Endothelial cell of umbilical vein (primary cell): ENCODE data around the gene KCNC1. TPM values are rescaled to one million over a fixed set of nuclear protein-coding genes. Genes with fewer than 3 reads are reported as not detected.

Experiments used
- BruUV-seq: library from RNA; stranded (reverse); fragments of 400-500 nt; replicated peaks from 2 replicates; lab custom pipeline; 2021; lab: Mats Ljungman, UMichigan
- CTCF ChIA-PET: fragments of 300-600, 350-600 bp; sonication (Branson Sonifier 250); formaldehyde crosslinking; loops from one replicate; lab custom pipeline; 2021; ENCODE audit warnings: antibody characterized with exemption, inconsistent platforms; lab: Charles Lee
- POLR2A ChIA-PET: fragments of 300-600, 350-600 bp; sonication (Branson Sonifier 250); formaldehyde crosslinking; loops from one replicate; lab custom pipeline; 2021; ENCODE audit warnings: antibody characterized with exemption, inconsistent platforms; lab: Charles Lee
- DNase-seq: peaks from one replicate; pipeline ENCODE4 v3.0.0-alpha.2; 2011; ENCODE audit warnings: low read depth, low spot score
- FAIRE-seq: peaks from 2 replicates; lab custom pipeline; 2011; peaks lifted over from hg19 to GRCh38; lab: Jason Lieb, UNC
- H2AFZ ChIP-seq: 2 replicates; pipeline ENCODE4 v1.6.0; 2012; ENCODE audit warnings: low read depth, low read length, control low read depth, inconsistent platforms
- H3K27ac ChIP-seq: 2 replicates; pipeline ENCODE4 v1.5.1; 2011; ENCODE audit warnings: low read depth, mild to moderate bottlenecking, control low read depth, low read length, moderate library complexity; ENCODE audit not compliant: insufficient read depth
- H3K27me3 ChIP-seq, 2 experiments: 2 replicates each; pipeline versions ENCODE4 v1.6.0 to v1.6.1; 2011; ENCODE audit warnings: low read length in 2 of 2, mixed read lengths in 1 of 2; ENCODE audit not compliant: control insufficient read depth in 2 of 2, insufficient read depth in 2 of 2
- H3K36me3 ChIP-seq, 2 experiments: 2 replicates in 1 of 2; 3 replicates in 1 of 2; pipeline ENCODE4 v1.5.1; 2011; ENCODE audit warnings: low read length in 2 of 2, mild to moderate bottlenecking in 1 of 2, moderate library complexity in 1 of 2; ENCODE audit not compliant: control insufficient read depth in 2 of 2, insufficient read depth in 2 of 2; ENCODE audit errors: extremely low read depth in 1 of 2
- H3K4me1 ChIP-seq: 3 replicates; pipeline ENCODE4 v1.5.1; 2011; ENCODE audit warnings: mild to moderate bottlenecking, low read length; ENCODE audit not compliant: control insufficient read depth, insufficient read depth; ENCODE audit errors: extremely low read depth
- H3K4me2 ChIP-seq: 2 replicates; pipeline ENCODE4 v1.6.1; 2011; ENCODE audit warnings: low read length, control low read depth, mixed read lengths; ENCODE audit not compliant: insufficient read depth
- H3K4me3 ChIP-seq, 3 experiments: fragments of 200-600 bp in 1 of 3; sonication (generic), shearing (Covaris generic) in 1 of 3; replicated peaks in 1 of 3; 2 replicates each; pipeline ENCODE4 v1.5.1; 2011 to 2016; ENCODE audit warnings: control low read depth in 3 of 3, low read length in 3 of 3, mild to moderate bottlenecking in 2 of 3, inconsistent platforms in 1 of 3, low read depth in 1 of 3, moderate library complexity in 1 of 3; ENCODE audit not compliant: insufficient read depth in 1 of 3
- H3K79me2 ChIP-seq: 2 replicates; pipeline ENCODE4 v1.6.0; 2012; ENCODE audit warnings: low read length, inconsistent platforms; ENCODE audit not compliant: control insufficient read depth, insufficient read depth
- H3K9ac ChIP-seq: replicated peaks from 2 replicates; pipeline ENCODE3; 2011; ENCODE audit warnings: low read length, control low read depth; ENCODE audit not compliant: insufficient read depth; ENCODE audit errors: extremely low read depth
- H3K9me1 ChIP-seq: replicated peaks from 3 replicates; pipeline ENCODE4 v1.6.0; 2011; ENCODE audit warnings: mild to moderate bottlenecking, low read length; ENCODE audit not compliant: control insufficient read depth, insufficient read depth; ENCODE audit errors: extremely low read depth
- H3K9me3 ChIP-seq: replicated peaks from 2 replicates; pipeline ENCODE4 v1.5.1; 2012; ENCODE audit warnings: low read length, inconsistent platforms; ENCODE audit not compliant: control insufficient read depth, insufficient read depth
- H4K20me1 ChIP-seq: replicated peaks from 2 replicates; pipeline ENCODE3; 2011; ENCODE audit warnings: mild to moderate bottlenecking, low read length; ENCODE audit not compliant: control insufficient read depth, insufficient read depth; ENCODE audit errors: extremely low read depth
- EZH2 ChIP-seq: IDR thresholded peaks from 2 replicates; pipeline ENCODE4 v1.6.1; 2012; ENCODE audit warnings: borderline replicate concordance, low read depth, mild to moderate bottlenecking, moderate library complexity, low read length, inconsistent platforms; ENCODE audit not compliant: severe bottlenecking
- FOS ChIP-seq: IDR thresholded peaks from 2 replicates; pipeline ENCODE4 v1.6.1; 2011; ENCODE audit warnings: mild to moderate bottlenecking, low read length, moderate library complexity, borderline replicate concordance; ENCODE audit not compliant: insufficient read depth
- GATA2 ChIP-seq: IDR thresholded peaks from 2 replicates; pipeline ENCODE4 v1.7.0; 2011; ENCODE audit warnings: low read depth, mild to moderate bottlenecking, moderate library complexity, mixed read lengths, low read length; ENCODE audit not compliant: insufficient read length, insufficient read depth
- JUN ChIP-seq: IDR thresholded peaks from 2 replicates; pipeline ENCODE4 v1.6.1; 2011; ENCODE audit warnings: borderline replicate concordance, low read depth; ENCODE audit not compliant: insufficient read length, insufficient read depth
- MYC ChIP-seq: IDR thresholded peaks from one replicate; pipeline ENCODE4 v1.6.1; 2011; ENCODE audit warnings: mild to moderate bottlenecking, low read depth, low read length
- POLR2A ChIP-seq: IDR thresholded peaks from 2 replicates; pipeline ENCODE4 v1.6.1; 2012; ENCODE audit warnings: low read depth, mild to moderate bottlenecking, control low read depth, low read length
- POLR2AphosphoS5 ChIP-seq: IDR thresholded peaks from 2 replicates; pipeline ENCODE4 v1.6.1; 2012; ENCODE audit warnings: low read depth, mild to moderate bottlenecking, control low read depth, low read length, moderate library complexity; ENCODE audit not compliant: insufficient read depth
- dilution Hi-C: fragments of 300-500 bp; cut with MboI; formaldehyde crosslinking; loops from one replicate; pipeline ENCODE4 v1.15.0; 2019; ENCODE audit warnings: low sequenced_read_pairs; ENCODE audit not compliant: extremely low pct_ligation_motif_present
- intact Hi-C: fragments of 100-400 bp; cut with micrococcal nuclease; formaldehyde crosslinking; loops from one replicate; pipeline ENCODE4 v1.10.0; 2022
- polyA plus RNA-seq, 4 experiments: library from polyadenylated mRNA; depleted of rRNA in 3 of 4; stranded (reverse) in 3 of 4; unstranded in 1 of 4; fragments of >200 nt; gene quantifications; 2 replicates each; pipeline versions ENCODE4 v1.2.1 to v1.2.3, GENCODE V29; 2011 to 2012; ENCODE audit warnings: missing spikeins in 1 of 4
- total RNA-seq: library from RNA; stranded (reverse); gene quantifications from 2 replicates; pipeline ENCODE4 v1.2.3, GENCODE V29; 2021
- TF ChIP-seq, protein P1 (sequence below), 2 donors: IDR thresholded peaks; 1 replicate in 1 of 2; 2 replicates in 1 of 2; pipeline ENCODE4 v1.5.1; 2011; ENCODE audit warnings: low read length in 2 of 2, mild to moderate bottlenecking in 2 of 2, moderate library complexity in 2 of 2, control low read depth in 1 of 2, inconsistent platforms in 1 of 2, low read depth in 1 of 2; ENCODE audit not compliant: insufficient read depth in 1 of 2; ENCODE audit errors: extremely low read depth in 1 of 2
- TF ChIP-seq, protein P2 (sequence below): IDR thresholded peaks from 2 replicates; pipeline ENCODE4 v1.6.1; 2011; ENCODE audit not compliant: insufficient read depth, insufficient read length

Gene KCNC1
- total and polyA plus RNA-seq, 2 donors (not counting 3 experiments of a cell fraction or from before 2014, with no cell fraction given): not detected

DNA sequence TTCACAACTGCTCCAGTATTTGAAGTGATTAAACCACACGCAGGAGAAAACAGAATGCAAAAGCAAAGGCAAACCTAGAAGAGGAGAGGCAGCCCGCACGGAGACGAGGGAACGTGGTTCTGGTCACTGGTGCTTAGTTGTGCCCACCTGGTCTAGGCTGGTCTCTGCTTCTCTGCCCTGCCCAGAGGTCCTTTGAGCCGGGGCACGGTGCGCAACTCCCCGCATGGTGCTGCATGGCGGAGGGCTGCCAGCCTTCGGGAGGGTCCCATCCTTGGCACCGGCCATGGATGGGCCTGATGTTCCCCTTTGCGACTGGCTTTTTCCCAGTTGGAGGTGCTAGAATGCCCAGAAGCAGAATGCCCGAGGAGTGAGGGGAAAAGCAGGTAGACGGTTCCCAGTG lies 46.1 kb downstream of the KCNC1 start:
- Histone ChIP-seq H3K4me1 (no peaks in the 10 kb centered on the region), H3K27ac (no peak overlapping the region), H3K79me2 (no peaks in the 10 kb centered on the region), H3K9ac (no peak overlapping the region), H3K27me3 (no peaks in the 10 kb centered on the region), H4K20me1 (no peaks in the 10 kb centered on the region), H3K36me3 (no peaks in the 10 kb centered on the region), H3K9me1 (no peaks in the 10 kb centered on the region), H3K9me3 (no peaks in the 10 kb centered on the region), H3K4me2 (no peak overlapping the region), H3K4me3 (no peak overlapping the region), H2AFZ (no peak overlapping the region)
- ChIA-PET CTCF (no interaction called here), POLR2A (no interaction called here)
- DNase-seq (no peak), FAIRE-seq (no peak)
- BruUV-seq: no TSS peak
- dilution Hi-C loops: no loop called here
- TF ChIP-seq MYC (no peak), FOS (no peak), POLR2A (no peak), POLR2AphosphoS5 (no peak), JUN (no peak), GATA2 (no peak), EZH2 (no peak)
- TF ChIP-seq, protein P1, sequence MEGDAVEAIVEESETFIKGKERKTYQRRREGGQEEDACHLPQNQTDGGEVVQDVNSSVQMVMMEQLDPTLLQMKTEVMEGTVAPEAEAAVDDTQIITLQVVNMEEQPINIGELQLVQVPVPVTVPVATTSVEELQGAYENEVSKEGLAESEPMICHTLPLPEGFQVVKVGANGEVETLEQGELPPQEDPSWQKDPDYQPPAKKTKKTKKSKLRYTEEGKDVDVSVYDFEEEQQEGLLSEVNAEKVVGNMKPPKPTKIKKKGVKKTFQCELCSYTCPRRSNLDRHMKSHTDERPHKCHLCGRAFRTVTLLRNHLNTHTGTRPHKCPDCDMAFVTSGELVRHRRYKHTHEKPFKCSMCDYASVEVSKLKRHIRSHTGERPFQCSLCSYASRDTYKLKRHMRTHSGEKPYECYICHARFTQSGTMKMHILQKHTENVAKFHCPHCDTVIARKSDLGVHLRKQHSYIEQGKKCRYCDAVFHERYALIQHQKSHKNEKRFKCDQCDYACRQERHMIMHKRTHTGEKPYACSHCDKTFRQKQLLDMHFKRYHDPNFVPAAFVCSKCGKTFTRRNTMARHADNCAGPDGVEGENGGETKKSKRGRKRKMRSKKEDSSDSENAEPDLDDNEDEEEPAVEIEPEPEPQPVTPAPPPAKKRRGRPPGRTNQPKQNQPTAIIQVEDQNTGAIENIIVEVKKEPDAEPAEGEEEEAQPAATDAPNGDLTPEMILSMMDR (IDR thresholded peaks at IDR 0.05; ENCODE audit: extremely low read depth in 1 of 2, insufficient read depth in 1 of 2, low read depth in 1 of 2, low read length in 2 of 2): no peak
- TF ChIP-seq, protein P2, sequence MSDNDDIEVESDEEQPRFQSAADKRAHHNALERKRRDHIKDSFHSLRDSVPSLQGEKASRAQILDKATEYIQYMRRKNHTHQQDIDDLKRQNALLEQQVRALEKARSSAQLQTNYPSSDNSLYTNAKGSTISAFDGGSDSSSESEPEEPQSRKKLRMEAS: no peak
- intact Hi-C loops: no loop called here
